CD14-positive monocyte (primary cell): ENCODE results near the gene SNX30. TPM values are rescaled to one million over a fixed set of nuclear protein-coding genes. Genes with fewer than 3 reads are reported as not detected.

Experiments
- DNase-seq, 3 donors: peaks; one replicate each; pipeline ENCODE4 v3.0.0-alpha.2; 2011 to 2022
- H2AFZ ChIP-seq: 2 replicates; pipeline ENCODE4 v1.6.0; 2012; ENCODE audit warnings: mild to moderate bottlenecking, low read depth, low read length, inconsistent platforms; ENCODE audit not compliant: insufficient read depth, poor library complexity, severe bottlenecking
- H3K27ac ChIP-seq, 2 donors: 1 replicate in 1 of 2; 2 replicates in 1 of 2; pipeline ENCODE4 v1.5.1; 2012 to 2013; ENCODE audit warnings: low read length in 2 of 2, control low read depth in 1 of 2, inconsistent platforms in 1 of 2, low read depth in 1 of 2, mild to moderate bottlenecking in 1 of 2
- H3K27me3 ChIP-seq, 2 donors: one replicate each; pipeline versions ENCODE4 v1.6.0 to v1.6.1; 2011 to 2013; ENCODE audit warnings: low read length in 2 of 2; ENCODE audit not compliant: control insufficient read depth in 2 of 2, insufficient read depth in 2 of 2
- H3K36me3 ChIP-seq, 2 donors: replicated peaks in 1 of 2; 1 replicate in 1 of 2; 2 replicates in 1 of 2; pipeline versions ENCODE4 v1.5.1 to v1.6.1; 2012 to 2013; ENCODE audit warnings: low read length in 2 of 2, control low read depth in 1 of 2, inconsistent platforms in 1 of 2, mild to moderate bottlenecking in 1 of 2; ENCODE audit not compliant: insufficient read depth in 2 of 2, control insufficient read depth in 1 of 2
- H3K4me1 ChIP-seq, 2 donors: 1 replicate in 1 of 2; 2 replicates in 1 of 2; pipeline versions ENCODE4 v1.5.1 to v1.6.1; 2012 to 2013; ENCODE audit warnings: low read length in 2 of 2, control low read depth in 1 of 2, inconsistent platforms in 1 of 2, mild to moderate bottlenecking in 1 of 2, moderate library complexity in 1 of 2; ENCODE audit not compliant: insufficient read depth in 2 of 2, control insufficient read depth in 1 of 2
- H3K4me2 ChIP-seq: replicated peaks from 2 replicates; pipeline ENCODE3; 2012; ENCODE audit warnings: low read length, moderate library complexity, mild to moderate bottlenecking; ENCODE audit not compliant: poor library complexity, severe bottlenecking; ENCODE audit errors: extremely low read depth
- H3K4me3 ChIP-seq, 3 experiments: fragments of 200-600 bp in 1 of 3; sonication (generic) in 1 of 3; replicated peaks in 1 of 3; 1 replicate in 2 of 3; 2 replicates in 1 of 3; pipeline ENCODE4 v1.5.1; 2011 to 2013; ENCODE audit warnings: low read length in 3 of 3, mild to moderate bottlenecking in 3 of 3, control low read depth in 2 of 3, low read depth in 2 of 3, inconsistent platforms in 1 of 3, moderate library complexity in 1 of 3
- H3K79me2 ChIP-seq: 2 replicates; pipeline ENCODE4 v1.6.0; 2012; ENCODE audit warnings: mild to moderate bottlenecking, control low read depth, inconsistent platforms, low read length, moderate library complexity; ENCODE audit not compliant: insufficient read depth
- H3K9ac ChIP-seq: 2 replicates; pipeline ENCODE4 v1.6.0; 2017; ENCODE audit warnings: low read length, mild to moderate bottlenecking; ENCODE audit not compliant: insufficient read depth, poor library complexity, severe bottlenecking
- H3K9me3 ChIP-seq, 2 donors: replicated peaks in 1 of 2; 1 replicate in 1 of 2; 2 replicates in 1 of 2; pipeline versions ENCODE4 v1.5.1 to v1.6.1; 2012 to 2013; ENCODE audit warnings: low read length in 2 of 2, control low read depth in 1 of 2; ENCODE audit not compliant: control insufficient read depth in 1 of 2, insufficient read depth in 1 of 2
- H4K20me1 ChIP-seq: 2 replicates; pipeline ENCODE4 v1.6.0; 2012; ENCODE audit warnings: mild to moderate bottlenecking, low read length, control low read depth, moderate library complexity; ENCODE audit not compliant: insufficient read depth
- H3K27ac Mint-ChIP-seq, 7 donors: one replicate each; pipeline ENCODE4 v1.8.0; 2020; ENCODE audit warnings: mild to moderate bottlenecking in 7 of 7, mixed read lengths in 7 of 7, moderate library complexity in 6 of 7, inconsistent platforms in 2 of 7
- H3K27me3 Mint-ChIP-seq, 3 donors: one replicate each; pipeline ENCODE4 v1.8.0; 2021 to 2022; ENCODE audit warnings: low read depth in 3 of 3, mild to moderate bottlenecking in 3 of 3, mixed read lengths in 3 of 3, moderate library complexity in 3 of 3, inconsistent platforms in 1 of 3
- H3K36me3 Mint-ChIP-seq, 2 donors: one replicate each; pipeline ENCODE4 v1.8.0; 2020; ENCODE audit warnings: mixed read lengths in 2 of 2, inconsistent platforms in 1 of 2, mild to moderate bottlenecking in 1 of 2
- H3K4me1 Mint-ChIP-seq: one replicate; pipeline ENCODE4 v1.8.0; 2020; ENCODE audit warnings: mild to moderate bottlenecking, mixed read lengths
- H3K4me3 Mint-ChIP-seq, 2 donors: one replicate each; pipeline ENCODE4 v1.8.0; 2020; ENCODE audit warnings: mild to moderate bottlenecking in 2 of 2, mixed read lengths in 2 of 2, moderate library complexity in 1 of 2
- H3K9me3 Mint-ChIP-seq, 7 donors: one replicate each; pipeline ENCODE4 v1.8.0; 2020 to 2022; ENCODE audit warnings: mixed read lengths in 7 of 7, mild to moderate bottlenecking in 6 of 7, moderate library complexity in 6 of 7, inconsistent platforms in 2 of 7
- WGBS: methylation state at CpG from one replicate; pipeline ENCODE4 v1.1.5; 2013; ENCODE audit warnings: missing lambda C conversion rate; ENCODE audit not compliant: insufficient coverage; 5-methylcytosine and 5-hydroxymethylcytosine counted together
- intact Hi-C, 2 donors: fragments of 100-400 bp; cut with micrococcal nuclease; formaldehyde crosslinking; loops; one replicate each; pipeline versions ENCODE4 v1.15.0 to v1.15.1; 2023
- polyA plus RNA-seq, 3 donors: library from polyadenylated mRNA; depleted of rRNA in 1 of 3; unstranded in 2 of 3; stranded (reverse) in 1 of 3; fragments of 300-500 nt in 2 of 3; fragments of >200 nt in 1 of 3; fragmentation: Illumina TruSeq in 2 of 3; gene quantifications; 1 replicate in 2 of 3; 2 replicates in 1 of 3; pipeline ENCODE4 v1.2.3, GENCODE V29; 2012 to 2021
- TF ChIP-seq, protein P1 (sequence below): fragments of 200-600 bp; IDR thresholded peaks from one replicate; pipeline ENCODE4 v1.8.0; 2022; ENCODE audit warnings: antibody characterized with exemption, mild to moderate bottlenecking

The SNX30 gene
- polyA plus RNA-seq, 3 donors: 10.3 to 31.3 (median 10.4) TPM

DNA sequence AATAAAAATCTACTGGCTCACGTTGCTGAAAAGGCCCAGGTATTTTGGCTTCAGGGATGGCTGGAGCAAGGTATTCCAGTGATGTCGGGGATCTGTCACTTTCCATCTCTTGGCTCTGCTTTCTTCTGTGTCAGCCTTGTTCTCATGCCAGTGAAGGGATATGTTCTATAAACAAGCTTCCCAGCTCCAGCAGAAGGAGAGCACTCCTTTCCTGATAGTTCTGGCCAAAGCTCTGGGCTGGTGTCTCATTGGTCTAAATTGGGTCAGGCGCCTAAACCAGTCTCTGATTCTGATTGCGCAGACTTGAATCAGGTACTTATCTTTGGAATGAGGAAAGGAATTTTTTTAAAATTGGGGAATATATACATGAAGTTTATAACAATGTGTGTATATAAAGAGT, 5.1 kb downstream of the SNX30 start:
- Histone ChIP-seq H3K27me3 (no peaks in the 10 kb centered on the region), H3K79me2 (peaks cover 95% of the 10 kb centered on the region), H3K4me1 (peaks cover 60 to 73% of the 10 kb centered on the region in 2 donors), H3K4me3 (peak overlapping the region in 1 of 3 experiments; percentile 53), H2AFZ (no peak overlapping the region), H3K4me2 (peak overlapping the region; percentile 61), H3K9me3 (no peaks in the 10 kb centered on the region), H4K20me1 (peaks cover 89% of the 10 kb centered on the region), H3K9ac (no peak overlapping the region), H3K36me3 (no peaks in the 10 kb centered on the region), H3K27ac (peak overlapping the region; percentile 69 to 82)
- DNase-seq: no peak
- peaks cover 0 to 5% (median 0%) of the 10 kb centered on the region in 7 donors for H3K9me3 Mint-ChIP-seq
- H3K4me3 Mint-ChIP-seq: no peak overlapping the region
- H3K27ac Mint-ChIP-seq: peak overlapping the region; percentile 84 to 98 (median 93)
- TF ChIP-seq, protein P1, sequence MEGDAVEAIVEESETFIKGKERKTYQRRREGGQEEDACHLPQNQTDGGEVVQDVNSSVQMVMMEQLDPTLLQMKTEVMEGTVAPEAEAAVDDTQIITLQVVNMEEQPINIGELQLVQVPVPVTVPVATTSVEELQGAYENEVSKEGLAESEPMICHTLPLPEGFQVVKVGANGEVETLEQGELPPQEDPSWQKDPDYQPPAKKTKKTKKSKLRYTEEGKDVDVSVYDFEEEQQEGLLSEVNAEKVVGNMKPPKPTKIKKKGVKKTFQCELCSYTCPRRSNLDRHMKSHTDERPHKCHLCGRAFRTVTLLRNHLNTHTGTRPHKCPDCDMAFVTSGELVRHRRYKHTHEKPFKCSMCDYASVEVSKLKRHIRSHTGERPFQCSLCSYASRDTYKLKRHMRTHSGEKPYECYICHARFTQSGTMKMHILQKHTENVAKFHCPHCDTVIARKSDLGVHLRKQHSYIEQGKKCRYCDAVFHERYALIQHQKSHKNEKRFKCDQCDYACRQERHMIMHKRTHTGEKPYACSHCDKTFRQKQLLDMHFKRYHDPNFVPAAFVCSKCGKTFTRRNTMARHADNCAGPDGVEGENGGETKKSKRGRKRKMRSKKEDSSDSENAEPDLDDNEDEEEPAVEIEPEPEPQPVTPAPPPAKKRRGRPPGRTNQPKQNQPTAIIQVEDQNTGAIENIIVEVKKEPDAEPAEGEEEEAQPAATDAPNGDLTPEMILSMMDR: no peak
- H3K36me3 Mint-ChIP-seq: peaks cover 13 to 26% of the 10 kb centered on the region in 2 donors
- peaks cover 79% of the 10 kb centered on the region for H3K4me1 Mint-ChIP-seq
- 100% methylated on average over 3 of the region's 4 CpGs for WGBS
- intact Hi-C loops: no loop called here
- H3K27me3 Mint-ChIP-seq: peaks cover 0 to under 1% (median 0%) of the 10 kb centered on the region in 3 donors

DNA sequence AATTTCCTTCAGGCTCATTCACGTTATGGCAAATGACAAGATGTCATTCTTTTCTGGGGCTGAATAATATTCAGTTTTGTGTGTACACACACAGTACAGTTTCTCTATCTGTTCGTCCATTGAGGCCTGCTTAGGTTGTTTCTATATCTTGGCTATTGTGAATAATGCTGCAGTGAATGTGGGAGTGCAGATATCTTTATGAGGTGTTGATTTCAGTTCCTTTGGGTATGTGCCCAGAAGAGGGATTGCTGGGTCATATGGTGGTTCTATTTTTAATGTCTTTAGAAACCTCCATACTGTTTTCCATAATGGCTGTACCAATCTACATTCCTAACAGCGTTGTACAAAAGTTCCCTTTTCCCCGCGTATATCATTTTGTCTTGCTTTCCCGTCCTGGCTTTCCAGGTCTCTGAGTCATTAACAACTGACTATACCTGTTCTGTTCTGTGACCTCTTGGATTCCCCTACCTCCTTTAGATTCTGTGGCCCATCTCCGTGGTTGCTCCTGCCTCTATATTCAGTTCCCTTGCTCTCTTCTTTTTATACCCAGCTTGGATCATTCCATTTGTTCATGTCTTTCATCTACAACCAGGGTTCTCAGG, 6.8 kb downstream of the SNX30 start:
- H3K9ac ChIP-seq: no peak overlapping the region
- H3K4me3 Mint-ChIP-seq: peak overlapping the region in 1 of 2 donors; percentile 67
- no peak overlapping the region for H2AFZ ChIP-seq

More for the DNA sequence above, 6.8 kb downstream of the SNX30 start:
- DNase-seq: no peak
- Mint-ChIP-seq H3K27ac (peak overlapping the region in 5 of 7 donors; percentile 26 to 82 (median 79)), H3K4me1 (peaks cover 76% of the 10 kb centered on the region), H3K9me3 (peaks cover 0 to 5% (median 0%) of the 10 kb centered on the region in 7 donors), H3K27me3 (peaks cover 0 to 2% (median 0%) of the 10 kb centered on the region in 3 donors), H3K36me3 (peaks cover 13 to 30% of the 10 kb centered on the region in 2 donors)
- H3K4me3 ChIP-seq: peak overlapping the region in 1 of 3 experiments; percentile 11
- TF ChIP-seq, protein P1: no peak
- H3K9me3 ChIP-seq: no peaks in the 10 kb centered on the region
- peaks cover 52 to 60% of the 10 kb centered on the region in 2 donors for H3K4me1 ChIP-seq
- H3K27ac ChIP-seq: peak overlapping the region in 1 of 2 donors; percentile 6
- H4K20me1 ChIP-seq: peaks cover 97% of the 10 kb centered on the region
- H3K36me3 ChIP-seq: peaks cover 0 to under 1% of the 10 kb centered on the region in 2 donors
- peak overlapping the region; percentile 12 for H3K4me2 ChIP-seq
- intact Hi-C loops: no loop called here
- WGBS: 93% methylated on average over 6 of the region's 7 CpGs
- H3K79me2 ChIP-seq: peaks cover 96% of the 10 kb centered on the region
- H3K27me3 ChIP-seq: no peaks in the 10 kb centered on the region
